Gastroesophageal sphincter (tissue), 4 donors: ENCODE measurements around the gene CYSRT1. TPM values are rescaled to one million over a fixed set of nuclear protein-coding genes. Genes with fewer than 3 reads are reported as not detected.

ENCODE experiments used
- ATAC-seq: fragments of 150-250 bp; one replicate; pipeline ENCODE4 v1.9.1; 2016; ENCODE audit warnings: mild to moderate bottlenecking, moderate library complexity
- H3K27ac ChIP-seq, 4 donors: fragments of 200-600 bp; sonication (generic) in 3 of 4; 1 replicate in 3 of 4; 2 replicates in 1 of 4; pipeline ENCODE4 v1.5.1; 2016 to 2019
- H3K27me3 ChIP-seq: fragments of 200-600 bp; sonication (generic); one replicate; pipeline ENCODE4 v1.5.1; 2019
- H3K36me3 ChIP-seq, 2 donors: fragments of 200-600 bp; sonication (generic); one replicate each; pipeline ENCODE4 v1.5.1; 2019; ENCODE audit warnings: control low read depth in 1 of 2
- H3K4me1 ChIP-seq, 3 donors: fragments of 200-600 bp; sonication (generic); 1 replicate in 2 of 3; 2 replicates in 1 of 3; pipeline ENCODE4 v1.5.1; 2016 to 2019; ENCODE audit warnings: control low read depth in 2 of 3
- H3K4me3 ChIP-seq, 2 donors: fragments of 200-600 bp; sonication (generic); one replicate each; pipeline ENCODE4 v1.5.1; 2019; ENCODE audit warnings: mild to moderate bottlenecking in 1 of 2, moderate library complexity in 1 of 2
- H3K9me3 ChIP-seq, 3 donors: fragments of 200-600 bp; sonication (generic); one replicate each; pipeline ENCODE4 v1.5.1; 2017 to 2019; ENCODE audit warnings: control low read depth in 2 of 3
- CTCF ChIP-seq, 4 experiments: fragments of 200-600 bp in 2 of 4; fragments of 450-650 bp in 2 of 4; sonication (generic) in 1 of 4; IDR thresholded peaks; one replicate each; pipeline ENCODE4 v1.5.1; 2017 to 2019; ENCODE audit warnings: antibody characterized with exemption in 4 of 4, mild to moderate bottlenecking in 2 of 4, moderate library complexity in 2 of 4
- EP300 ChIP-seq: sonication (generic); formaldehyde crosslinking; IDR thresholded peaks from one replicate; pipeline ENCODE4 v1.6.1; 2017; ENCODE audit warnings: antibody characterized with exemption, mild to moderate bottlenecking
- POLR2A ChIP-seq, 2 donors: fragments of 450-650 bp; IDR thresholded peaks; one replicate each; pipeline ENCODE4 v1.6.1; 2017; ENCODE audit warnings: antibody characterized with exemption in 2 of 2, mild to moderate bottlenecking in 2 of 2, moderate library complexity in 1 of 2
- POLR2AphosphoS5 ChIP-seq: sonication (generic); formaldehyde crosslinking; IDR thresholded peaks from one replicate; pipeline ENCODE4 v1.6.1; 2017; ENCODE audit warnings: antibody characterized with exemption
- WGBS, 2 donors: methylation state at CpG; one replicate each; pipeline ENCODE4 v1.1.5; 2018; ENCODE audit warnings: low coverage in 1 of 2; 5-methylcytosine and 5-hydroxymethylcytosine counted together
- total RNA-seq, 4 donors: library from RNA; depleted of rRNA; stranded (reverse); fragments of >200 nt; gene quantifications; one replicate each; pipeline ENCODE4 v1.1.0, GENCODE V29; 2016

The CYSRT1 gene
- total RNA-seq, 4 donors from 2014 or later: 1.1 to 5.8 TPM; not detected in 2

- H3K4me1 ChIP-seq: peaks cover 0 to 25% (median 12%) of the 10 kb centered on the region in 3 donors
- no peak for TF ChIP-seq POLR2A (IDR thresholded peaks at IDR 0.05)
- TF ChIP-seq POLR2AphosphoS5: no peak
- TF ChIP-seq CTCF (IDR thresholded peaks at IDR 0.05): no peak
- no peak for TF ChIP-seq EP300
- no peaks in the 10 kb centered on the region for H3K9me3 ChIP-seq
- 66 to 69% methylated on average over 14 to 15 of the region's 19 CpGs for WGBS, 2 donors
- H3K4me3 ChIP-seq: no peak overlapping the region
- no peak for ATAC-seq
- peak overlapping the region in 3 of 4 donors; percentile 49 to 65 (median 58) for H3K27ac ChIP-seq
- H3K36me3 ChIP-seq: peaks cover 0 to 90% of the 10 kb centered on the region in 2 donors
- peaks cover 7% of the 10 kb centered on the region for H3K27me3 ChIP-seq
Observed at GRCh38 chr9:137268538-137269201, 43.7 kb downstream of the CYSRT1 start.

DNA sequence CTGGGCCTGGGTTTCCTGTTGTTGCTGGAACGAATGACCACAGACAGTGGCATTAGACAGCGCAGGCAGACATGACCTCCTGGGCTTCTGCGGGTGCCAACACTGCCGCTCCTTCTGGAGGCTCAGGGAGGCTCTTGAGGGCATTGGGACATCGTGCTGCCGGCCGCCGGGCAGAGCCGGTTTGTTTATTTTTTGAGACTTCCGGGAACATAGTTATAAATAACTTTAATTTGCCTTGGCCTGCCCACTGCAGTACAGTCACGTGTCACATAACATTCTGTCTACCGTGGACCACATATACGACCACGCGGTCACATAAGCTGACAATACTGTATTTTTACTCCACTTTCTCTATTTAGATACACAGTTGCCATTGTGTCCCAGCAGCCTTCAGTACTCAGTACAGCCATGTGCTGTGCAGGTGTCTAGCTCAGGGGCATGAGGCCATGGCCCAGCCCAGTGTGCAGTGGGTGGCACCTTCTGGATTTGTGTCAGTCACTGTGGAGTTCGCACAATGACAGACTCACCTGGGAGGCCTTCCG is 44.3 kb downstream of the CYSRT1 start:
- no peaks in the 10 kb centered on the region for H3K9me3 ChIP-seq
- peaks cover 0 to 25% (median 12%) of the 10 kb centered on the region in 3 donors for H3K4me1 ChIP-seq
- peaks cover 13% of the 10 kb centered on the region for H3K27me3 ChIP-seq
- H3K36me3 ChIP-seq: peaks cover 0 to 90% of the 10 kb centered on the region in 2 donors
- no peak overlapping the region for H3K4me3 ChIP-seq
- WGBS, 2 donors: 18 to 43% methylated on average over 11 to 12 of the region's 17 CpGs
- TF ChIP-seq POLR2AphosphoS5 (peak; percentile 46), CTCF (IDR thresholded peaks at IDR 0.05) (no peak), POLR2A (IDR thresholded peaks at IDR 0.05) (no peak), EP300 (no peak)
- ATAC-seq: peak; percentile 81
- H3K27ac ChIP-seq: peak overlapping the region in 3 of 4 donors; percentile 49 to 65 (median 58)

GRCh38 chr9:137270929-137271695 is 46.1 kb downstream of the CYSRT1 start:
- no peak for ATAC-seq
- H3K27ac ChIP-seq: no peak overlapping the region
- peaks cover 0 to 28% (median 13%) of the 10 kb centered on the region in 3 donors for H3K4me1 ChIP-seq
- H3K9me3 ChIP-seq: no peaks in the 10 kb centered on the region
- peaks cover 0 to 76% of the 10 kb centered on the region in 2 donors for H3K36me3 ChIP-seq
- no peak overlapping the region for H3K4me3 ChIP-seq
- TF ChIP-seq CTCF (IDR thresholded peaks at IDR 0.05) (no peak), POLR2AphosphoS5 (no peak), POLR2A (IDR thresholded peaks at IDR 0.05) (no peak), EP300 (no peak)
- 79 to 89% methylated on average over 6 to 9 of the region's 32 CpGs for WGBS, 2 donors
- H3K27me3 ChIP-seq: peaks cover 24% of the 10 kb centered on the region

DNA sequence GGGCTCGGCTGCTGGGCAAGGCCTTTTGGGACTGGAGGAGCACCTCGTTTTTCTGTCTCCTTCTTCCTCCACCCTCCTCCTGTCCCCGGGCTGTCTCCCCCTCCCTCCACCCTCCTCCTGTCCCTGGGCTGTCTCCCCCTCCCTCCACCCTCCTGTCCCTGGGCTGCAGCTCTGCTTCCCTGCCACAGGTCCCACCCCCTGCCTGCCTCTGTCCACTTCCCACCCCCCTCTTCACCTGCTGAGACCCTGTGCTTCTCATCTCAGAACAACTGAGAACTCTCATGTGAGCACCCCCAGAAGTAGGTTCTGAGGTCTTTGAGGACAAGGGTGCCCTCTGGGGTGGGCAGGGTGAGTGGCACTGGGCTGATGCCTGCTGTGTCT is 46.7 kb downstream of the CYSRT1 start:
- no peak for ATAC-seq
- H3K27me3 ChIP-seq: peaks cover 30% of the 10 kb centered on the region
- no peak overlapping the region for H3K27ac ChIP-seq
- 20 to 51% methylated on average over 1 to 3 of the region's 3 CpGs for WGBS, 2 donors
- H3K4me1 ChIP-seq: peaks cover 0 to 34% (median 19%) of the 10 kb centered on the region in 3 donors
- H3K9me3 ChIP-seq: no peaks in the 10 kb centered on the region
- no peak overlapping the region for H3K4me3 ChIP-seq
- TF ChIP-seq POLR2AphosphoS5 (no peak), POLR2A (IDR thresholded peaks at IDR 0.05) (no peak), CTCF (IDR thresholded peaks at IDR 0.05) (no peak), EP300 (no peak)
- H3K36me3 ChIP-seq: peaks cover 0 to 70% of the 10 kb centered on the region in 2 donors
